ENCODE data around the gene SP140.
"Not testable (repeated sequence)": the region's sequence is repeated elsewhere in the genome, so short reads cannot be mapped to it uniquely, and the experiment has no call there.

SP140 gene

GRCh38 chr2:230226051-230226551 lies 565 bp downstream of the SP140 start:
- no peak for DNase-seq

- no peak for DNase-seq
Observed at GRCh38 chr2:230227216-230227615, 1.7 kb downstream of the SP140 start.

GRCh38 chr2:230230087-230230486 lies 4.6 kb downstream of the SP140 start:
- no peak for DNase-seq

GRCh38 chr2:230230496-230231200 lies 5.1 kb downstream of the SP140 start:
- no peak for DNase-seq

- DNase-seq = no peak
Observed at GRCh38 chr2:230231251-230231650, 5.7 kb downstream of the SP140 start.

- no peak for DNase-seq
Observed at GRCh38 chr2:230234122-230234722, 8.7 kb downstream of the SP140 start.

- no peak for DNase-seq
Observed at GRCh38 chr2:230234845-230235244, 9.3 kb downstream of the SP140 start.

GRCh38 chr2:230244211-230244610 lies 18.7 kb downstream of the SP140 start:
- no peak for DNase-seq

- DNase-seq = no peak
Observed at GRCh38 chr2:230246206-230246605, 20.7 kb downstream of the SP140 start.

- no peak for DNase-seq
Observed at GRCh38 chr2:230250231-230250630, 24.7 kb downstream of the SP140 start.

GRCh38 chr2:230254152-230254881 lies 28.8 kb downstream of the SP140 start:
- DNase-seq = no peak

- no peak for DNase-seq
Observed at GRCh38 chr2:230256733-230257332, 31.3 kb downstream of the SP140 start.

- DNase-seq = no peak
Observed at GRCh38 chr2:230258483-230258882, 32.9 kb downstream of the SP140 start.

- no peak for DNase-seq
Observed at GRCh38 chr2:230262246-230262645, 36.7 kb downstream of the SP140 start.

GRCh38 chr2:230264945-230265344 lies 39.4 kb downstream of the SP140 start:
- not testable (repeated sequence) for DNase-seq

GRCh38 chr2:230266638-230267037 lies 41.1 kb downstream of the SP140 start:
- no peak for DNase-seq

- no peak for DNase-seq
Observed at GRCh38 chr2:230267059-230267458, 41.5 kb downstream of the SP140 start.

- no peak for DNase-seq
Observed at GRCh38 chr2:230267556-230267955, 42.0 kb downstream of the SP140 start.

- no peak for DNase-seq
Observed at GRCh38 chr2:230268606-230269243, 43.2 kb downstream of the SP140 start.

GRCh38 chr2:230269715-230270114 lies 44.2 kb downstream of the SP140 start:
- no peak for DNase-seq

GRCh38 chr2:230282936-230283335 lies 57.4 kb downstream of the SP140 start:
- DNase-seq = no peak

GRCh38 chr2:230286048-230286447 lies 60.5 kb downstream of the SP140 start:
- DNase-seq = no peak

GRCh38 chr2:230289311-230289710 lies 63.8 kb downstream of the SP140 start:
- not testable (repeated sequence) for DNase-seq
